Transverse colon (tissue), 4 donors: ENCODE data around the gene FAM107B. TPM values are rescaled to one million over a fixed set of nuclear protein-coding genes. Genes with fewer than 3 reads are reported as not detected.
A peak's percentile ranks its signal among the peaks of the same experiment; 100 is the strongest.
"Not testable (repeated sequence)": the region's sequence is repeated elsewhere in the genome, so short reads cannot be mapped to it uniquely, and the experiment has no call there.

Experiments used
- DNase-seq: peaks from one replicate; pipeline ENCODE4 v3.0.0-alpha.2; 2019
- H3K27ac ChIP-seq, 4 donors: fragments of 200-600 bp; sonication (generic); 2 replicates each; pipeline ENCODE4 v1.5.1; 2016 to 2018; ENCODE audit warnings: inconsistent platforms in 4 of 4
- H3K27me3 ChIP-seq: fragments of 200-600 bp; sonication (generic); 2 replicates; pipeline ENCODE4 v1.5.1; 2017; ENCODE audit warnings: inconsistent platforms
- H3K36me3 ChIP-seq, 4 donors: fragments of 200-600 bp; sonication (generic); 2 replicates each; pipeline ENCODE4 v1.5.1; 2017 to 2019; ENCODE audit warnings: inconsistent platforms in 4 of 4
- H3K4me1 ChIP-seq, 4 donors: fragments of 200-600 bp; sonication (generic); 2 replicates each; pipeline ENCODE4 v1.5.1; 2017 to 2020; ENCODE audit warnings: inconsistent platforms in 4 of 4
- H3K4me3 ChIP-seq, 4 donors: fragments of 200-600 bp; sonication (generic); 1 replicate in 1 of 4; 2 replicates in 3 of 4; pipeline versions ENCODE4 v1.5.1 to v1.6.1; 2017 to 2019; ENCODE audit warnings: inconsistent platforms in 4 of 4
- H3K9me3 ChIP-seq, 2 donors: fragments of 200-600 bp; sonication (generic); 2 replicates each; pipeline ENCODE4 v1.5.1; 2017 to 2019; ENCODE audit warnings: inconsistent platforms in 2 of 2
- CTCF ChIP-seq, 5 experiments: fragments of 200-600 bp in 3 of 5; fragments of 450-650 bp in 2 of 5; sonication (generic) in 3 of 5; IDR thresholded peaks; 1 replicate in 2 of 5; 2 replicates in 3 of 5; pipeline ENCODE4 v1.5.1; 2016 to 2017; ENCODE audit warnings: antibody characterized with exemption in 5 of 5, inconsistent platforms in 3 of 5, mild to moderate bottlenecking in 2 of 5, moderate library complexity in 1 of 5
- EP300 ChIP-seq: sonication (generic); formaldehyde crosslinking; IDR thresholded peaks from one replicate; pipeline ENCODE4 v1.6.1; 2017; ENCODE audit warnings: antibody characterized with exemption, low read depth
- POLR2A ChIP-seq: fragments of 450-650 bp; IDR thresholded peaks from one replicate; pipeline ENCODE4 v1.6.1; 2016; ENCODE audit warnings: antibody characterized with exemption, mild to moderate bottlenecking, moderate library complexity
- POLR2AphosphoS5 ChIP-seq, 3 donors: sonication (generic); formaldehyde crosslinking; IDR thresholded peaks; one replicate each; pipeline ENCODE4 v1.6.1; 2016; ENCODE audit warnings: antibody characterized with exemption in 3 of 3
- WGBS, 2 donors: methylation state at CpG; one replicate each; pipeline ENCODE4 v1.1.5; 2018; ENCODE audit warnings: low coverage in 1 of 2; 5-methylcytosine and 5-hydroxymethylcytosine counted together
- in situ Hi-C, 4 donors: fragments of 200-750 bp; cut with MboI; loops; one replicate each; pipeline versions ENCODE4 v1.15.0 to v1.15.1; 2017; ENCODE audit warnings: low sequenced_read_pairs in 3 of 4, low pct_ligation_motif_present in 1 of 4, low pct_unique_long_range_greater_than_20kb in 1 of 4
- intact Hi-C: fragments of 100-400 bp; cut with DNase I; formaldehyde crosslinking; loops from one replicate; pipeline ENCODE4 v1.15.1; 2023; ENCODE audit warnings: low total_unique reads
- total RNA-seq, 4 donors: library from RNA; depleted of rRNA; stranded (reverse); fragments of >200 nt; gene quantifications; one replicate each; pipeline ENCODE4 v1.1.0, GENCODE V29; 2016

The FAM107B gene
- total RNA-seq, 4 donors from 2014 or later, result 23.9 to 71.0 (median 52.8) TPM

- Histone ChIP-seq H3K27ac (no peak overlapping the region), H3K9me3 (no peaks in the 10 kb centered on the region), H3K36me3 (no peaks in the 10 kb centered on the region), H3K4me3 (no peak overlapping the region), H3K4me1 (peaks cover 11 to 22% (median 13%) of the 10 kb centered on the region in 4 donors), H3K27me3 (no peaks in the 10 kb centered on the region)
- intact Hi-C loops (no loop called here), in situ Hi-C loops (no loop called here)
- WGBS, 2 donors, result 74 to 83% methylated on average over 3 to 6 of the region's 6 CpGs
- no peak for DNase-seq
- TF ChIP-seq POLR2A (no peak), POLR2AphosphoS5 (IDR thresholded peaks at IDR 0.05) (no peak), CTCF (IDR thresholded peaks at IDR 0.05) (no peak), EP300 (no peak)
Measured at GRCh38 chr10:14592566-14592965, 182.1 kb downstream of the FAM107B start.

GRCh38 chr10:14592026-14592425 is 182.7 kb downstream of the FAM107B start:
- intact Hi-C loops, result no loop called here
- no peak for DNase-seq
- TF ChIP-seq POLR2AphosphoS5 (IDR thresholded peaks at IDR 0.05), result no peak
- no peak for TF ChIP-seq POLR2A
- no peak for TF ChIP-seq CTCF (IDR thresholded peaks at IDR 0.05)
- TF ChIP-seq EP300, result no peak
- in situ Hi-C loops, result no loop called here
- H3K4me3 ChIP-seq, result no peak overlapping the region
- no peaks in the 10 kb centered on the region for H3K9me3 ChIP-seq
- no peaks in the 10 kb centered on the region for H3K36me3 ChIP-seq
- no peak overlapping the region for H3K27ac ChIP-seq
- H3K27me3 ChIP-seq, result no peaks in the 10 kb centered on the region
- peaks cover 12 to 27% (median 16%) of the 10 kb centered on the region in 4 donors for H3K4me1 ChIP-seq
- 82 to 83% methylated on average over 2 to 5 of the region's 5 CpGs for WGBS, 2 donors

- H3K27ac ChIP-seq, result peak overlapping the region; percentile 61 to 70 (median 68)
- H3K36me3 ChIP-seq, in situ Hi-C loops, H3K27me3 ChIP-seq, H3K9me3 ChIP-seq, H3K4me3 ChIP-seq, intact Hi-C loops, DNase-seq: not testable (repeated sequence)
- 59 to 66% methylated on average over 6 of the region's 6 CpGs for WGBS, 2 donors
- peaks cover 12 to 37% (median 19%) of the 10 kb centered on the region in 4 donors for H3K4me1 ChIP-seq
Measured at GRCh38 chr10:14588938-14589294, 185.8 kb downstream of the FAM107B start.

GRCh38 chr10:14588084-14588937 is 186.4 kb downstream of the FAM107B start:
- intact Hi-C loops (no loop called here), in situ Hi-C loops (no loop called here)
- DNase-seq, result no peak
- Histone ChIP-seq H3K4me3 (no peak overlapping the region), H3K36me3 (no peaks in the 10 kb centered on the region), H3K27ac (peak overlapping the region; percentile 61 to 70 (median 68)), H3K9me3 (no peaks in the 10 kb centered on the region), H3K4me1 (peaks cover 12 to 42% (median 19%) of the 10 kb centered on the region in 4 donors), H3K27me3 (no peaks in the 10 kb centered on the region)
- WGBS, 2 donors, result 49 to 50% methylated on average over 5 to 13 of the region's 13 CpGs
- no peak for TF ChIP-seq POLR2A
- TF ChIP-seq EP300, result no peak
- no peak for TF ChIP-seq POLR2AphosphoS5 (IDR thresholded peaks at IDR 0.05)
- no peak for TF ChIP-seq CTCF (IDR thresholded peaks at IDR 0.05)
